ENCODE data around the gene KIAA0232. TPM values are rescaled to one million over a fixed set of nuclear protein-coding genes. Genes with fewer than 3 reads are reported as not detected.
A peak's percentile ranks its signal among the peaks of the same experiment; 100 is the strongest.

KIAA0232 gene
- total and polyA plus RNA-seq, 7 donors = 8.7 to 79.8 (median 53.3) TPM

DNA sequence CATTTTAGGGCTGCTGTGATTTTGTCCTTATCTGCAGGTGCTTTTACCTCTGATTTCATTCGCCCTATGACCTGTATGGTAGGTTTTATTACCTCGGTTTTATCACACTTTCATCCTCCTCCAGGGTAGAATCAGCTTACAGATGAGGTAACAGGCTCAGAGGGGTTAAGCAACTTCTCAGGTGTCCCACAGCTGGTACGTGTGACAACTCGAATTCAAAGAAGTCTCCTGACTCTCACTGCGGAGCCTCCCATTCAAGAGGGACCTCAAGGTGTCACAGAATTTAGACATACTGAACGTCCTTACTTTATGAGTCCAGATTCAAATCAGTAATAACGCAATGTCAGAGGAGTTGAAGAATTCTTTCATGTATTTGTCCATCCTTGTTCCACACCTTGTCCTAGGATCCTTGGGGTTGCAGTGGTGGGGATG lies 12.5 kb upstream of the KIAA0232 start:
- WGBS, 3 donors = 87 to 91% (median 88%) methylated on average over 7 of the region's 7 CpGs
- H3K9me3 ChIP-seq = no peaks in the 10 kb centered on the region

DNA sequence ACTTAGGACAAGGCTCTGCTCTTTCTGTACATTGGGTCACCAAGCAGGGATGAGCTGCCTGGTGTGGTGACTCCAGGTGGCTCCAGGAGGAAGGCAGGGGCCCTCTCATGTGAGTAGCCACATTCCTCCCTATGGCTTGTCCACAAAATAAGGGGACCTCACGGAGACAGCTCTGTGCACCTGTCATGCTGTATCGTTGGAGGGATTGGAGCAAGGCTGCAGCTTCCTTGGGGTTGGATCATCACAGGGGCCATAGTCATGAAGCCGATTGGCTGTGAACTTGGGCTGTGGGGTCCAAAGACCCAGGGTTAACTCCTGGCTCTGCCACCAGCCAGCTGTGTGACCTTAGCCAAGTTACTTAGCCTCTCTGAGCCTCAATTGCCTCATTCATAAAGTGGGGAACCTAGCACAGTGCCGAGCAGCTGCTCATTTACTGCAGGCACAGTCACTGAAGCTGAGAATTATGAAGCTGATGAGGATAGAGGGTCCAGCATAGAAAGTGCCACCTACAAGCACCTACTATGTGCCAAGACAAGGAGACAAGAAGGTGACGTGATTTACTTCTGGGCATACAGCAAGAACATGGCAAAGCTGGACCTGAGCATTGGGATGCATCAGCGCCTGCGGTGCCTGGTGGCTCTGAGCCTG lies 11.8 kb upstream of the KIAA0232 start:
- Histone ChIP-seq H3K27ac (peak overlapping the region; percentile 89), H3K9me3 (no peaks in the 10 kb centered on the region), H3K4me1 (peaks cover 55% of the 10 kb centered on the region), H3K27me3 (ENCODE audit: insufficient read depth in 3 of 3, low read length in 2 of 3) (no peaks in the 10 kb centered on the region), H3K4me3 (no peak overlapping the region), H3K36me3 (ENCODE audit: insufficient read depth in 1 of 2, low read depth in 1 of 2) (no peaks in the 10 kb centered on the region)
- intact Hi-C loops (cut with DNase I) = no loop called here
- DNase-seq (peak in 1 of 2 donors; percentile 27), ATAC-seq (peak in 2 of 4 donors; percentile 2 to 8)
- TF ChIP-seq, protein P1, sequence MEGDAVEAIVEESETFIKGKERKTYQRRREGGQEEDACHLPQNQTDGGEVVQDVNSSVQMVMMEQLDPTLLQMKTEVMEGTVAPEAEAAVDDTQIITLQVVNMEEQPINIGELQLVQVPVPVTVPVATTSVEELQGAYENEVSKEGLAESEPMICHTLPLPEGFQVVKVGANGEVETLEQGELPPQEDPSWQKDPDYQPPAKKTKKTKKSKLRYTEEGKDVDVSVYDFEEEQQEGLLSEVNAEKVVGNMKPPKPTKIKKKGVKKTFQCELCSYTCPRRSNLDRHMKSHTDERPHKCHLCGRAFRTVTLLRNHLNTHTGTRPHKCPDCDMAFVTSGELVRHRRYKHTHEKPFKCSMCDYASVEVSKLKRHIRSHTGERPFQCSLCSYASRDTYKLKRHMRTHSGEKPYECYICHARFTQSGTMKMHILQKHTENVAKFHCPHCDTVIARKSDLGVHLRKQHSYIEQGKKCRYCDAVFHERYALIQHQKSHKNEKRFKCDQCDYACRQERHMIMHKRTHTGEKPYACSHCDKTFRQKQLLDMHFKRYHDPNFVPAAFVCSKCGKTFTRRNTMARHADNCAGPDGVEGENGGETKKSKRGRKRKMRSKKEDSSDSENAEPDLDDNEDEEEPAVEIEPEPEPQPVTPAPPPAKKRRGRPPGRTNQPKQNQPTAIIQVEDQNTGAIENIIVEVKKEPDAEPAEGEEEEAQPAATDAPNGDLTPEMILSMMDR (IDR thresholded peaks at IDR 0.05) = no peak
- 32 to 54% (median 34%) methylated on average over 7 of the region's 7 CpGs for WGBS, 3 donors

More for the DNA sequence above, 12.5 kb upstream of the KIAA0232 start:
- intact Hi-C loops (cut with DNase I) = loop anchor here (5.0 kb wide), 1 partner anchor 38 kb away; no protein-coding TSS in a partner anchor
- H3K4me3 ChIP-seq = no peak overlapping the region
- DNase-seq (peak in 1 of 2 donors; percentile 3), ATAC-seq (no peak)
- peak overlapping the region; percentile 89 for H3K27ac ChIP-seq
- no peaks in the 10 kb centered on the region for H3K27me3 ChIP-seq (ENCODE audit: insufficient read depth in 3 of 3, low read length in 2 of 3)
- H3K36me3 ChIP-seq (ENCODE audit: insufficient read depth in 1 of 2, low read depth in 1 of 2) = no peaks in the 10 kb centered on the region
- H3K4me1 ChIP-seq = peaks cover 55% of the 10 kb centered on the region
- TF ChIP-seq, protein P1 (IDR thresholded peaks at IDR 0.05) = no peak

DNA sequence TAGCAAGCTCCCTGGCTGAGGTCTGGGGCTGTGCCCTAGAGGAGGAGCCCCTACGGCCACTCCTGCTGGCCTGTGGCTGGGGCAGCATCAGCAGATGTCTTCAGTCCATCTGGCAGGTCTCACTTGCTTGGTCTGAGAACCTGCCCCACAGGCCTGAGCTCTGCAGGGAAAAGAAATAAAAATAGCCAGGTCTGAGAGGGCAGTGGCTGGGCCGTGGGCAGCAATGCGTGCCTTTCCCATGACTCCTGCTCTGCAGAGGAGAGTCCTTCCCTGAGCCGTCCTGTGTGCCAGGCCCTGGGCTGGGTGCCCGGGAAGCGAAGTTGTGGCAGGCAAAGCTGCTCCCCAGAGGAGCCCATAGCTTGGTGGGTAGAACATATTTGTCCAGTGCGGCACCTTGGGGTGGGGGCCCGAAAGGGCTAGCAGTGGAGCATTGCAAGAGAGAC lies 11.3 kb upstream of the KIAA0232 start:
- Histone ChIP-seq H3K9me3 (no peaks in the 10 kb centered on the region), H3K4me3 (peak overlapping the region; percentile 12), H3K4me1 (peaks cover 55% of the 10 kb centered on the region), H3K27ac (peak overlapping the region; percentile 89), H3K27me3 (ENCODE audit: insufficient read depth in 3 of 3, low read length in 2 of 3) (no peaks in the 10 kb centered on the region), H3K36me3 (ENCODE audit: insufficient read depth in 1 of 2, low read depth in 1 of 2) (no peaks in the 10 kb centered on the region)
- WGBS, 3 donors = 28 to 44% (median 40%) methylated on average over 8 of the region's 8 CpGs
- intact Hi-C loops (cut with DNase I) = no loop called here
- DNase-seq (peak; percentile 85 to 96), ATAC-seq (peak; percentile 91 to 95 (median 92))
- TF ChIP-seq, protein P1 (IDR thresholded peaks at IDR 0.05) = no peak

DNA sequence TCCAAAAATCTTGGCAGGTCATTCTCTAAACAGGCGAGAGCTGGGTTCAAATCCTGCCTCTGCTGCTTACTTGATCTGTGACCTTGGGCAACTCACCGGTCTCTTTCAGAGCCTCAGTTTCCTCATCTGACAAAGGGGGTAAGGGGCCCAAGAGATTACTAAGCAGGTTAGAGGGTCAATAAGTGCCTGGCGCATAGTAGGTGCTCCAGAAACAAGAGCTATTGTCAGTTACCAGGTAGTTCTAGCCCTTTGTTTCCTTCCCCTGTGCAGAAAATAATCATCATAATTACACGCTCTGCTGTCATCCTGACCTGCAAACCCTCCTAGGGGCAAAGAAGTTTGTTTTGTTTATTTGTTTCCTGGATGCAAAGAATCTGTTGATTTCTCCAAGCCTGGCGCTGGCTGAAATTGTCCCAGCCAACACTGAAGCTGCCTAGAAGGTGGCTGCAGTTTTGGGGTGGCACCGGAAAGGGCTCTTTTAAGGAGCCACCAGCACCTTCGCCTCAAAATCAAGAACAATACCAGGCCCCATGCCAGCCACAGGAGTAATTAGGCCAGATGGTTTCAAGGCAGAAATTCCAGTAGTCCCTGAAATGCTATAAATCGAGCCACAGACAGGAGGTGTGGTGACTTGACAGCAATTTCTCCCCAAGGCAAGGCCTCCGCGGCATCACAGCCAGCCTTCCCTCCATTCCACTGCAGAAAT lies 10.2 kb upstream of the KIAA0232 start:
- 26 to 43% (median 35%) methylated on average over 10 of the region's 10 CpGs for WGBS, 3 donors
- Histone ChIP-seq H3K36me3 (ENCODE audit: insufficient read depth in 1 of 2, low read depth in 1 of 2) (no peaks in the 10 kb centered on the region), H3K27me3 (ENCODE audit: insufficient read depth in 3 of 3, low read length in 2 of 3) (no peaks in the 10 kb centered on the region), H3K4me1 (peaks cover 55% of the 10 kb centered on the region), H3K4me3 (no peak overlapping the region), H3K9me3 (no peaks in the 10 kb centered on the region), H3K27ac (peak overlapping the region; percentile 89)
- intact Hi-C loops (cut with DNase I) = no loop called here
- TF ChIP-seq, protein P1 (IDR thresholded peaks at IDR 0.05) = no peak
- DNase-seq (peak in 1 of 2 donors; percentile 23), ATAC-seq (no peak)

Data from psoas muscle (tissue), 8 donors.